Stimulated activated CD8-positive, alpha-beta memory T cell treated with anti-CD3 and anti-CD28 coated beads, Interleukin-15, amount 100 ng/mL, for 48 hours (primary cell): Measurements from ENCODE around the gene SH3PXD2A.

ENCODE experiments used
- DNase-seq, 2 donors: peaks; one replicate each; pipeline ENCODE4 v3.0.0-alpha.2; 2020; ENCODE audit warnings: low read depth in 2 of 2

Gene SH3PXD2A

DNA sequence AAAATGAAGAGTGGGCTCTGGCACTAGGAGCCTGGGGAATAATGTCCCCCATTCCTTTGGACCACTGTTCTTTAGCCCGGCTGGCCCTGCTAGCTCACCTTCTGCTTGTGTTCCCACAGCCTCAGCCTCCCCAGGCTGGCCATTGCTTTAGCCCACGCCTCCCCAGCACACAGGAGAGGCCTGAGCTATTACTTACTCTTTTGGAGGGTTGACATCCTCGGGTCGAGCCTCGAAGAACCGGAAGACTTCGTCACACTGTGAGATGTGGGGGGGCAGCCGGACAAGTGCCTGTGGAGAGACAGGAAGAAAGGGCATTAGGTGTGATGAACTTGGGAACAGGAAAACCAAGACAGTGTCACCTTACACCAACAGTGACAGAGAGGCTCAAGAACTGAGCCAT is 131.3 kb downstream of the SH3PXD2A start:
- DNase-seq: no peak

DNA sequence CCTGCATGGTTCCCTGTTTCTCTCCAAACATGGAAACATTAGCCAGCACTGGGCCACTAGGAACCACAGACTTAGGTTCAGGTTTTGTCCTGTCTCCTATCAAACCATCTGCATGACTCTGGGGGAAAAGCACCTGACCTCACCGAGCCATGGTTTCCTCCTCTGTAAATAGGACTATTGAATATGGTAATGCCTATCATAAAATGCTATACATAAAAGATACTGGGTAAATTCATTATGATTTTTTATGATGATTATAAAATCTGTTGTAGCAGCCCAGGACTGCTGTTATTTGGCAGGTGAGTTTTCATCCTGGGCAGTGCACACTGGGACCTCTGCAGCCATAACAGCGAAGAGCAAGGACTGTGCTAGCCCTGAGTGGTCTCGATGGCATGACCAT is 131.8 kb downstream of the SH3PXD2A start:
- no peak for DNase-seq

DNA sequence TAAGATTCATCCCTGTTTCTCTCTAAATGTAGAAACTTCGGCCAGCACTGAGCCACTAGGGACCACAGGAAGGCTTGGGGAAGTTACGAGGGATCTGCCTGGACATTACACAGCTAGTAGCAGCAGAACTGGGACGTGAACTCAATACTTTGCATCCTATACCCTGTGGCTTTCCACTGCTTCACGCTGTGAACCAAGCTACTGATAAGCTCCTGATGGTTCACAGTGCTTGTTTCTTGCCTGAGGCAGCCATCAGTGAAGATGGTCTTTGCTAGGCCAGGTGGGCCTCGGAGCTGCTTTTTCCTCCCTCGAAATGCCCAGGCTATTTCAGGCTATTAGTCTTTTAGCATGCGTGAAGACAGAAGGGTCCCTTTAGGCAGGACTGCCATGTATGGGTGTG is 132.7 kb downstream of the SH3PXD2A start:
- DNase-seq: no peak

DNA sequence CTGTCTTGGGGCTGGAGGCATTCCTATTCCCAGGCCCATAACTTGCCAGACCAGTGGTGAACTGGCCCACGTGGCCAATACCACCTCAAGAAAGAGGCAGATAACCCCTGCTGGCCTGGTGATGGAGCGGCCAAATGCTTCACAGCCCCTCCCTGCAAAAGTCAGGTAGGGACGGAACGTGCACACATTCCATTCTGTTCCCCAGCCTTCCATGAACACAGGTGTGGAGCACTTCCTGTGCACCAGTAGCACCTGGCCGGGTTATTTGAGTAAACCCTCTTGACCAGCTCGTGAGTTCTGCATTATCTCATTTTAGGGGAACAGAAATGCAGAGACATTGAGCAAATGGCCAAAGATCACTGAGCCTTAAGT is 134.4 kb downstream of the SH3PXD2A start:
- DNase-seq: no peak

DNA sequence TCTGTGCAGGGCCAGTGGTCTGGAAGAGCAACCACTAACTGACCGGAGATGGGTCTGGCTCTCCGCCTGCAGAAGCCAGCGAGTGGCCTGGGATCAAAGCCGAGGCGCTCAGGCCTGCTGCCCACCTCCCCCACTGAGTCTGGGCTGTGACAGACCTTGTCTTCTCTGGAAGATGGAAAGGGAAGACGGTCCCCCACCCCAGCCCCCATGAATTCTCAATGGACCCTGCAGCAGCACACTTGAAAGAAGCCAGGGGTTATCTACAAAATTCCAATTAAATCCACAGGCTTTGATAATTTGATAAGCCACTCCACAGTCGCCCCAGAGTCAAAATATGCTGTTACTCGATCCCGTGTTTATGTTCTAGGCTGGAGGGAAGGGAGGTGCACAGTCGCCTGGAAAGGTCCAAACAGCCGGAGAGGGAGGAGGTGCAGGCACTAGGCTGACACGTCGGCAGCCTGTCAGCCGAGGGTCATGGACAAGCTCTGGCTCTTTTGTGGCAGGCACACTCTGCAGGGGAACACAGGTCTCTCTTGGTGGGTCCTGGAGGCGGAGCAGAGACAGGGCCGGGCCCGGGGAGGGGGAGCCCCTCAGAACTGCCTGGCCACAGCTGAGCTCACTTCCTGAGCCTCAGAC is 134.9 kb downstream of the SH3PXD2A start:
- no peak for DNase-seq

DNA sequence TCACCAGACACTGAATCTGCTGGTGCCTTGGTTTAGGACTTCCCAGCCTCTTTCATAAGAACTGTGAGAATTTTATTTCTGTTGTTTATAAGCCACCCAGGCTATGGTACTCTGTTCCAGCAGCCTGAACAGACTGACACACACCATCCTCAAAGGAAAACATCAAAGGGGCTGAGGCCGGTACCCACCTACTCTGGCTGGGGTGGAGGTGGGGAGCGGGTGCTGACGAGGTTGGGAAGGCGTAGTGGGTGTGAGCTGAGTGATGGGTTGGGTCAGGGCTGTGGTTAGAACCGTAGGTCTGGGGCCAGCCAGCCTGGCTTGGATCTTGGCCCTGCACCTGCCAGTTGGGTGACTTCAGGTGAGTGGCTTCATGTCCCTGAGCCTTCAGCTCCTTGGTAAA is 136.3 kb downstream of the SH3PXD2A start:
- DNase-seq: no peak

DNA sequence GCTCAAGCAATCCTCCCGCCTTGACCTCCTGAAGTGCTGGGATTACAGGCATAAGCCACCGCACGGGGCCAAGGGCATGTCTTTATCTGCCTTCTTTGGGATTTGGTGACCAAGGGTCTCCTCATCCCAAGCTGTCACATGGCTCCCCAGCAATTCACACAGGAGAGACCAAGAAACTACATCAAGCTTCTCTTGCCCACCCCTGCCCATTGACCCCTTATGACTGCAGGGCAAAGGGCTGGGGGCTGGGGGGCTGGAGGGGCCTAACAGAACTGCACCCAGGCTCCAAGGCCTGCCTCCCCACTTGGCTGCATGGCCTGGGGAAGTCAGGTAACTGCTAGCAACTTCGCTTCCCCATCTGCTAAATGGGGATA is 137.1 kb downstream of the SH3PXD2A start:
- no peak for DNase-seq

DNA sequence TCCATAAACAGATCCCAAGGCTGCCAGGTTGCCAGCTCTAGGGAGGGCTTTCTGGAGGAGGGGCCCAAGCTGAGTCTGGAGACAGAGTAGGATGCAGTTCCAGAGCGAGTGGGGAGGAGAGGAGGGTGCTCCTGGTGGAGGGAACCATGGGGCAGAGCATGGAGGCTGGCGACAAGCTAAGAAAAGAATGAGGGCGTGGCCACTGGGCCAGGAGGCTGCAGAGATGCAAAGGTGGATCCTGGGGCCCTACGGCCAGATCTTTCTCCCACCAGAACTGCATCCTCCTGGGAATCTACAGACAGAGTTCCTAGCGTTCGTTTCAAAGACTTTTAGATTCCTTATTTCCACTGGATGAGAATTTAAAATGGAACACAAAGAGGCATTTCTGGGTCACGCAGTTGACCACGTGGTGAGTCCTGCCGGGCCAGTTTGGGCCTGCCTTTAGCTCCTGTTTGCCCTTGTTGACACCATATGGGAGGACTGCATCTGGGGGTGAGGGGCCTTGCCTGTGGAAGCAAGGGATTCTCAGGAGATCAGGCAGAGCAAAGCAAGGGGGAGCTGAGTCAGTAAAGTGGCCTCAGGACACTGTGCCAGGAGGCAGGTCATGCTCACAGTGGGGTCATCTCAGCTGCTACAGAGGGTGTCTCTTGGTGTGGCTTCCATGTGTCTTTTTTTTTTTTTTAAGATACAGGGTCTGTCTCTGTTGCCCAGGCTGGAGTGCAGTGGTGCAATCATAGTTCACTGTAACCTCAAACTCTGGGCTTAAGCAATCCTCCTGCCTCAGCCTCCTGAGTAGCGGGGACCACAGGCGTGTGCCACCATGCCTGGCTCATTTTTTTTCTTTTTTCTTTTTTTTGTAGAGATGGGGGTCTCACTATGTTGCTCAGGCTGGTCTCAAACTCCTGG is 137.8 kb downstream of the SH3PXD2A start:
- no peak for DNase-seq

DNA sequence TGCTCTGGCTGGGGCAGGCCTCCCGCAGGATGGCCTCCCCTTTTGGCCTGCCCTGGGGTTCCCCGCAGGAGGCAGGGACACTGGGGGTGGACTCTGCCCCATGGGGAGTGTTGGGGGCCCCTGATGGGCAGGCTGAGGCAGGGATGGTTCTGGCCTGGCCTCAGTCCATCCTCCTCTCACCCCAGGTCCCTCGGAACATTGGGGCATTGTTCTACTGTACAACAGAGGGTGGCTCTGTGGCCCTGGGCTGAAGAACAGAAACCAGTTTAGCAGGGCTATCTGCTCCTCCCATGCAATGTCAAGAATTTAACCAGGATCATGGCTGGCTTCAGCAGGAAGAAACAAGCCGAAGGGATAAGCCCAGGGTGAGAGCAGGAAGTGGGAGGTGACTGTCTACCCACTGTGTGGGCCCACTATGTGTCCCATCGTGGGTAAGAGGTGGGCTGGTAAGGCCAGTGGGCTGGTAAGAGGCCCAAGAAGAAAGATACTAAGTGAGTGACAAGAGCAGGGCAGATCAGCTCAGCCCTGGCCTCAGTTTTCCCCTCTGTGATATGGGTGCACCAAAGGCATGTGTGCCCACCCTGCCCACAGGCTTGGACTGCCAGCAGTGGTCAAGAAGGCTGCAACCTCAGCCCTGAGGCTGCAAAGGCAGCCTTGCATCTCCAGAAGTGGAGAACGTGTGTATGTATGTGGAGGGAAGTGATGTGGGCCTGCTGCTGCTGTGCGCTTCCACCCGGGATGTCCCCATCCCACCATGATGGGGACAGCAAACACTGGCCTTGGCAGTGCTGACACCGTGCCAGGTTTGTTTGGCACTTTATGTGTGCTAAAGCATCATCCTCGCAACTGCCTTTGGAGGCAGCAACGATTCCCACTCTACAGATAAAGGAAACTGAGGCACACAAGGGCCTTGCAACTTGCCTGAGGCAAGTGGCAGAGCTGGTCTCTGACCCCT is 138.9 kb downstream of the SH3PXD2A start:
- DNase-seq: no peak

DNA sequence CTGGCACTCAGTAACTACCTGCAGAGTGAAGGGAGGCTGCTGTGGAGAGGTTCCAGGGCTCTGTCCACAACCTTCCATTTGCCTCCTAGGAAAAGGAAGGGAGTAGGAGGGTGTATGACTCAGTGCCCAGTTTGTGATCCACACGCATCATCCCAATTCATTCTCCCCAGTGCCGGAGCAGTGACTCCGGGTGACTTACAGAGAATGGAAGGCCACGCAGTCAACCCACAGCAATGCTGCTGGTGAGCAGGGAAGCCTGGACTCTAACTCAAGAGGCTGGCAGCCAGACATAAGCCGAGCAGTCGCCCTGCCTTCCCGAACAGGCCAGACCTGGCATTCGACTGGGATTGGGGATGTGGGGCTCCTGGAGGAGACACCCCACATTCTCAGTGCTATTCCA is 139.9 kb downstream of the SH3PXD2A start:
- DNase-seq: no peak

DNA sequence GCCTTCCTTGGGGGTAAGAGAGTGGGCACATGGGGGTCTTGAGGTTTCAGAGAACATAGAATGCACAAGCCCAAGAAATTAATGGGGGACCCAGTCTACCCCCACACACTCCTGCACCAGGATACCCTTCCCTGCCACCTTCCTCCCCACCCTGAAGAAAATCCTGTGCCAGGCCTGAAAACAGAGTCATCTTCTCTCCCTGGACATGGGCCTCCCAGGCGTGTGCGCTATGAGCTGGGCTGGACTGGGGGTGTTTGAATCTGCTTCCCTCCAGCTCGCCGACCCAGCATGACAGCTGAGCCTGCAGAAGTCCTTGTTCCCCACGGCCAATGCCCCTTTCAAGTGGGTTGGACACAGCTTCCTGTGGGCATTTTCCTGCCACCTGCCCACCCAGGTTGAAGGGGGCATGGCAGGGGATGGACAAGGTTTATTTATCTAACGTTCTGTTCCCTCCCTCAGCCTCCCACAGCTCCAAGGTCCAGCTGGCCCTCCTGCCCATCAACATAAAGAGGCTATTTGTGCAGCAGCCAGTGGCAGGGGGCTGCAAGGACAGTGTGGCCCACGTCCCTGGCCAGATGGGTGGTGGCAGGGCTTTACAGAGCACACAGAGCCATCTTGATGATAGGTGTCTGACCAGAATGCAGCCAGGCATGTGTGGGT is 141.0 kb downstream of the SH3PXD2A start:
- no peak for DNase-seq

DNA sequence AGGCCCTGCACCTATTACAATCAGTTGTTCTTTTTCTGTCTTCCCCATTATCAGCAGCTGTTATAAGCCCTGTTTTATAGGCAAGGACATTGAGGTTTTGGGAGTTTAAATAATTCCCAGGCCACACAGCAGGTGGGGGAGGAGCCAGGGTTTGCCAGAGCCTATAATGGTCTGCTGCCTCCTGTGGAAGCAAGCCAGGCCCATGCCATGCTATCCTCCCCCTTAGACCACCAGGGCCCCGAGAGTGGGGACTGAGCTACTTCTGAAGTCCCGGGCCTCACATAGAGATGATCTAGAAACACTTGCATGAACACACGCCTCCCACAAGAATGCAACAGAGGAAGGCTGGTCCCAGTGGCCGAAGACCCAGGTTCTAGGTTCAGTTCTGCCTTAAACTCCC is 141.7 kb downstream of the SH3PXD2A start:
- DNase-seq: no peak

DNA sequence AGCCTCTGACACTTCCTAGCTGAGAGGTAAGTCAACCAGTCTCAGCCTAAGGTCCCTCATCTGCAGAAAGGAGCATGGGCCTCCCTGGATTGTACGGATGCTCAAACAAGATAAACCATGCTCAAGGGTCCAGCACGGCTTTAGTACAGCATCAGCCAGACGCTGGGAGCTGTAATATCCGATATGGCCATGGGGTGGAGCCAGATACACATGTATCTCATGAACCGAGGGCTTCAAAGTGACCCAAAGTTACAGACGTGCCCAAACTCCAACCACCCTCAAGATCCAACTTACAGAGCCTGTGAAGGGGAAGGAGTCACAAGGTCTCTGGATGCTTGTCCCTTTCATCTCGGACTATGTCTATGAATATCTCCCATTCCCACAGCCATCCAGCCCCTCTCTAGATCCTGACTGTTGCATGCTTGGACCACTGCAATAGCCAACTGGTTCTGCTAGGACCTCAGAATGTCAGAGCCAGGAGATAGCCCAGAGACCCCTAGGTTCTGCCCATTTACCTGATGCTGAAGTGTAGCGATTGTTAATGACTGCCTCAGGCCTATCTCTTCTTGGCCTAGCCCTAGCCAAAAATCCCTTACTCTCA is 142.4 kb downstream of the SH3PXD2A start:
- DNase-seq: peak; percentile 49 to 59

DNA sequence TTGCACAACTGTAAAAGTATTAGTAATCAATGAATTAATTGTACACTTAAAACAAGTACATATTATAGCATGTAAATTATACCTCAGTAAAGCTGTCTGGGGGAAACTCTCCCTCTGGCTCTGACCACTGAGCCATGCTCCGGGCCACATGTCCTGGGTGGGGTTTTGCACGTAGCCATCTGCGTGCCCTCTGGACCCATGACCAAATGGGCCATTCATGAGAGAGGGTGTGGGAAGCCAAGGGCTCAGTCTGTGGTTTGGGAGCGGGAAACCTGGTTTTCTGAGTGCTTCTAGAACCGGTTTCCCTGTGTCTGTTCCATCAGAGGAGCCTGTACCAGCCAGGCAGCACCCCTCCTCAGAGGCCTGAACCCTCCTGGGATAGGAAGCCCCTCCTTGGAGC is 143.2 kb downstream of the SH3PXD2A start:
- DNase-seq: no peak

DNA sequence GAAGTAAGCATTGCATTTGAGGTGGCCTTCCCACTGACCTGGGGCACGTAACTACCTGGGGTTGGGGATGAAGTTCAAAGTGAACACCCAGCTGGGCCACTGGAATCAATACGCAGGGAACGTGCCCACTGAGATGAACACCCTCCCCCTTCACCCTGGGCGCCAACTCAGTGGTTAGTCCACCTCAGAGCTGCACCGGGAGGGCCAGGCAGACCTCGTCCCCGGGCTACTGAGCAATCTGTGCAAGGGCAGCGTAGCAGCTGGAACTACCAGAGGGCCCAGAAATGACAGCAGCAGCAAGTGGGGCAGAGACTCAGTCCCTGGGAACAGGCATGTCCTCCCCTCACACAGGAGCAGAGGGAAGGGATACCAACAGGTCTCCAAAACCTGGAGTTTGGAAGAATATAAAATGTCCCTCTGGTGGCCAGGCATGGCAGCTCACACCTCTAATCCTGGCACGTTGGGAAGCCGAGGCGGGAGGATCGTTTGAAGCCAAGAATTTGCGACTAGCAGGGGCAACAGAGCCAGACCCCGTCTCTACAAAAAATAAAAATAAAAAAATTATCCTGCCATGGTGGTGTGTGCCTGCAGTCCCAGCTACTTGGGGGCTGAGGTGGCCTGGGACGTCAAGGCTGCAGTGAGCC is 143.9 kb downstream of the SH3PXD2A start:
- DNase-seq: no peak

DNA sequence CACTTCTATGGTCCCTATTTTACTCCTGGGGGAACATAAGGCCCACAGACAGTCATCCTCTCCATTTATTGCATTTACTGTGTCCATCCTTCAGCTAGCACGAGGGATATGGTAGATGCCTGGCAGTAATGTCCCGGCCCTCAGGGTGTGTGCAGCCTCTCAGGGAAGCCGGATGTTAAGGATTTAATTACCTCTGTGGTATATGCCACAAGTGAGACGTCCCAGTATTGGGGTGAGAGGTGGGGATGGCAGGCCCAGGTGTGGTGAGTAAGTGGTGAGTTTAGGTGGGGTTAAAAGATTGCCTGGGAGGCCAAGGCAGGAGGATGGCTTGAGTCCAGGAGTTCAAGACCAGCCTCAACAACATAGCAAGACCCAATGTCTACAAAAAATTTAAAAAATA is 144.9 kb downstream of the SH3PXD2A start:
- no peak for DNase-seq

DNA sequence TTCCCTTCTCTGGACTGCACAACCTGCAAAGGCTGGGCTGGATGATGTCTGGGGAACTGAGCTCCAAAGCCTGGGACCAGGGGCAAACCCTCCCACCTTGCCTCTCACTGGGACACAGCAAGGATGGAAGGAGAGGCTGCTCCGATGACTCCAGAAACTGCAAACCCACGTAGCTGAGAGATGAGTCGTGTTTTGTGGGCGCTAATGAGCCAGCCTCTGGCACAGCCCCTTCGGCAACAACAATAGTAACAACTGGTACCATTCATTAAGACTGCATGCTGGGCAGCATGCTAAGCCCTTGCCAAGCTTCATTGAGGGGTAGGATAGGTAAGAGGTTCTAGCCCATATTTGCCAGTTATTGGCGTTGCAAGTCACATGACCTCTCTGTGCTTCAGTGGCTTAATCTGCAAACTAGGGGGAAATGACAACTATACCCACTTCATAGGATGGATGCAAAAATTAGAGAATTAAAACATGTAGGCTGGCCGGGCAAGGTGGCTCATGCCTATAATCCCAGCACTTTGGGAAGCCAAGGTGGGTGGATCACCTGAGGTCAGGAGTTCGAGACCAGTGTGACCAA is 145.9 kb downstream of the SH3PXD2A start:
- DNase-seq: no peak

DNA sequence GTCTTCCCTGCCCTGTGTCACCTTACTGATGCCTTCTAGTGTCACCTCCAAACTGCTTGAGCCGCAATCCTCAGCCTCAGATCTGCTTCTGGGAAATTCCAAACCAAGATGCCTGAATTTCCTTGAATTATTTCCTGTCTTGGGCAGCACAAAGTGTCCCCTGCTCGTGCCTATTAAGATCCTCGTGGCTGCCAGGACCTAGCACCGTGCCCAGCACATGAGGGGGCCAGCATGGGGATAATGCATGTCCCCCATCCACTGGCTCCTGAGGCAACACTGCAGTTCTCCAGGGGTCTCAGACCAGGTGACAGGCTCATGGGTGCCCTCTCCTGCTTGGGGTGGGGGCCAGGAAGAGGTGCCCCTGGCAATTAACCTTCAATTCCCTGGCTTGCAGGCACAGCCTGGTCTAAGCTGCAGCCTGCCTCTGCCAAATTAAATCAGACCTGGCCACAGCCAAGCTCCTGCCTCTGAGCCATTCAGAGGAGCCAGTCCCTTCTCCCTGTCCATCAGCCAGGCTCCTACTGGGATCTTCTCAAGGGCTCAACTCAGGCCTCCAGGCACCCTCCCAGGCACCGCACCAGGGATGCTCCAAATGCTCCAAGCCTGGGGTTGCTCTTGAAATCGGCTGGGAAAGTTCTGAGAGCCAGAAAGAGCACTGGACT is 146.6 kb downstream of the SH3PXD2A start:
- DNase-seq: no peak

DNA sequence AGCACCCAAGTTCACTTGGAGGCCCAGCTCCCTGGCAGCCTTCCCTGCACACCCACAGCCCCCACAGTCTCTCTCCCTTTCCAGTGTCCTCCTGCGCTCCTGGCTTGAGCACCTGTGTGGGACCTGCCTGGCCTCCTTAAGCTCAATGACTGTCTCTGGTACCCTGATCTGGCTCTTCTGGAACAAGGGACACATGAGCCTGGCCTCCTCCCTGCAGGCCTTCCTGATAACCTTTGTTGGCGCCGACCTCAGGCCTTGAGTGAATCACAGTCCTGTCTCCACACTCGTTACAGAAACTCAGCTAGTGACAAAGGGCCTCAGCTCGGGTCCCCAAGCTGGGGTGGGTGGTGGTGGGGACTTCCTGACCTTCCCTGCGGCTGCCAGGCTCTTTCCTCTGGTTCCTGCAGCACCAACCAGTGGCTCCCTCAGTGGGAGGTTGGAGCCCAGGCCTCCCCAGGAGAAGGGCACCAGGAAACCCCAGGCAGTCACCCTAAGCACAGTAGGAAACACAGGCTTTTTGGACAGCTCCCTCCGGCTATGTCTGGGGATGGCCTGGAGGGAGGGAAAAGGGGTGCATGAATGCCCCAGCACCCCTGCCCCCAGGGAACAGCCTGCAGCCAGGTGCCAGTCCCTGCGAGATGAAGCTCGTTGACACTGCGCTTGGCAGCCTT is 147.3 kb downstream of the SH3PXD2A start:
- DNase-seq: no peak
